Smooth muscle cell (in vitro differentiated cells): ENCODE results near the gene LMO2. TPM values are rescaled to one million over a fixed set of nuclear protein-coding genes. Genes with fewer than 3 reads are reported as not detected.
A peak's percentile ranks its signal among the peaks of the same experiment; 100 is the strongest.

Experiments used
- DNase-seq: peaks from one replicate; lab custom pipeline; 2025; ENCODE audit not compliant: unreplicated experiment; lab: John Stamatoyannopoulos, UW
- H2AFZ ChIP-seq: fragments of 200-600 bp; sonication (generic); 2 replicates; pipeline ENCODE4 v1.6.0; 2016; ENCODE audit warnings: antibody characterized with exemption, low read depth, mild to moderate bottlenecking
- H3F3A ChIP-seq: fragments of 200-600 bp; sonication (generic); 2 replicates; pipeline ENCODE4 v1.6.0; 2017; ENCODE audit warnings: antibody characterized with exemption, low read depth
- H3K27ac ChIP-seq: fragments of 200-600 bp; sonication (generic); 2 replicates; pipeline ENCODE4 v1.5.1; 2016; ENCODE audit warnings: low read depth, mild to moderate bottlenecking
- H3K27me3 ChIP-seq: fragments of 200-600 bp; sonication (generic); 2 replicates; pipeline ENCODE4 v1.6.1; 2016; ENCODE audit warnings: low read depth, mild to moderate bottlenecking
- H3K36me3 ChIP-seq: fragments of 200-600 bp; sonication (generic); 2 replicates; pipeline ENCODE4 v1.5.1; 2016; ENCODE audit warnings: low read depth
- H3K4me1 ChIP-seq: fragments of 200-600 bp; sonication (generic); 2 replicates; pipeline ENCODE4 v1.5.1; 2016; ENCODE audit warnings: low read depth
- H3K4me2 ChIP-seq: fragments of 200-600 bp; sonication (generic); 2 replicates; pipeline ENCODE4 v1.6.0; 2016; ENCODE audit warnings: mild to moderate bottlenecking
- H3K4me3 ChIP-seq: fragments of 200-600 bp; sonication (generic); 2 replicates; pipeline ENCODE4 v1.5.1; 2016; ENCODE audit warnings: mild to moderate bottlenecking
- H3K79me2 ChIP-seq: fragments of 200-600 bp; sonication (generic); 2 replicates; pipeline ENCODE4 v1.6.0; 2016; ENCODE audit warnings: low read depth, mild to moderate bottlenecking
- H3K9ac ChIP-seq: fragments of 200-600 bp; sonication (generic); 2 replicates; pipeline ENCODE4 v1.6.0; 2016; ENCODE audit warnings: low read depth
- H3K9me3 ChIP-seq: fragments of 200-600 bp; sonication (generic); replicated peaks from 2 replicates; pipeline ENCODE4 v1.5.1; 2016; ENCODE audit warnings: low read depth
- H4K20me1 ChIP-seq: fragments of 200-600 bp; sonication (generic); 2 replicates; pipeline ENCODE4 v1.6.0; 2016; ENCODE audit warnings: low read depth
- CTCF ChIP-seq: fragments of 200-600 bp; sonication (generic); IDR thresholded peaks from 2 replicates; pipeline ENCODE4 v1.5.1; 2017; ENCODE audit warnings: borderline replicate concordance, mild to moderate bottlenecking, antibody characterized with exemption; ENCODE audit not compliant: insufficient read depth, poor library complexity, severe bottlenecking
- WGBS: methylation state at CpG from one replicate; pipeline ENCODE4 v1.1.7; 2016; ENCODE audit warnings: low lambda C conversion rate; 5-methylcytosine and 5-hydroxymethylcytosine counted together
- polyA plus RNA-seq: library from polyadenylated mRNA; unstranded; fragments of >200 nt; fragmentation: Nextera tagmentation; extraction: Ambion mirVana; gene quantifications from 2 replicates; pipeline ENCODE4 v1.2.1, GENCODE V29; 2016
- total RNA-seq: library from RNA; depleted of rRNA; stranded (reverse); fragments of >200 nt; gene quantifications from 2 replicates; pipeline ENCODE4 v1.2.3, GENCODE V29; 2014

LMO2 gene
- total and polyA plus RNA-seq, 2 experiments from 2014 or later: 2.7 to 3.8 TPM

GRCh38 chr11:33897761-33898375 is 6.0 kb upstream of the LMO2 start:
- 95% methylated on average over 4 of the region's 4 CpGs for WGBS
- Histone ChIP-seq H3F3A (no peaks in the 10 kb centered on the region), H3K9ac (no peak overlapping the region), H3K4me2 (no peak overlapping the region), H3K36me3 (no peaks in the 10 kb centered on the region), H2AFZ (no peak overlapping the region), H4K20me1 (no peaks in the 10 kb centered on the region), H3K79me2 (no peaks in the 10 kb centered on the region), H3K27me3 (no peaks in the 10 kb centered on the region), H3K4me3 (no peak overlapping the region), H3K4me1 (peaks cover 10% of the 10 kb centered on the region), H3K27ac (no peak overlapping the region), H3K9me3 (no peaks in the 10 kb centered on the region)
- DNase-seq: no peak
- no peak for TF ChIP-seq CTCF

GRCh38 chr11:33896911-33897310 is 5.0 kb upstream of the LMO2 start:
- Histone ChIP-seq H3K4me1 (peaks cover 10% of the 10 kb centered on the region), H3K27ac (no peak overlapping the region), H4K20me1 (no peaks in the 10 kb centered on the region), H3K4me3 (no peak overlapping the region), H3K27me3 (no peaks in the 10 kb centered on the region), H2AFZ (no peak overlapping the region), H3F3A (no peaks in the 10 kb centered on the region), H3K4me2 (no peak overlapping the region), H3K9ac (no peak overlapping the region), H3K9me3 (no peaks in the 10 kb centered on the region), H3K79me2 (no peaks in the 10 kb centered on the region), H3K36me3 (no peaks in the 10 kb centered on the region)
- no peak for TF ChIP-seq CTCF
- WGBS: 96% methylated on average over 2 of the region's 2 CpGs
- no peak for DNase-seq

GRCh38 chr11:33895752-33896137 is 3.9 kb upstream of the LMO2 start:
- Histone ChIP-seq H3K9ac (no peak overlapping the region), H3K27me3 (no peaks in the 10 kb centered on the region), H3K4me1 (peaks cover 21% of the 10 kb centered on the region), H3K4me3 (no peak overlapping the region), H3K9me3 (no peaks in the 10 kb centered on the region), H3F3A (no peaks in the 10 kb centered on the region), H3K36me3 (no peaks in the 10 kb centered on the region), H2AFZ (no peak overlapping the region), H3K27ac (no peak overlapping the region), H3K79me2 (no peaks in the 10 kb centered on the region), H3K4me2 (no peak overlapping the region), H4K20me1 (no peaks in the 10 kb centered on the region)
- WGBS: 62% methylated on average over 2 of the region's 2 CpGs
- DNase-seq: no peak
- TF ChIP-seq CTCF: no peak

- no peaks in the 10 kb centered on the region for H3K27me3 ChIP-seq
- no peak overlapping the region for H2AFZ ChIP-seq
- no peaks in the 10 kb centered on the region for H3K9me3 ChIP-seq
- 63% methylated on average over 4 of the region's 4 CpGs for WGBS
- peaks cover 21% of the 10 kb centered on the region for H3K4me1 ChIP-seq
- DNase-seq: no peak
- no peaks in the 10 kb centered on the region for H3K36me3 ChIP-seq
- no peaks in the 10 kb centered on the region for H3F3A ChIP-seq
- no peak overlapping the region for H3K27ac ChIP-seq
- no peaks in the 10 kb centered on the region for H3K79me2 ChIP-seq
- no peaks in the 10 kb centered on the region for H4K20me1 ChIP-seq
- no peak overlapping the region for H3K9ac ChIP-seq
- no peak for TF ChIP-seq CTCF
- peak overlapping the region; percentile 30 for H3K4me2 ChIP-seq
- H3K4me3 ChIP-seq: no peak overlapping the region
Measured at GRCh38 chr11:33894398-33894746, 2.5 kb upstream of the LMO2 start.
